Hepatic stellate cell (primary cell): Measurements from ENCODE around the gene RTBDN.

Experiments
- DNase-seq: peaks from one replicate; pipeline ENCODE4 v3.0.0; 2011; ENCODE audit warnings: low spot score

The RTBDN gene

GRCh38 chr19:12834566-12834943 lies at the start of gene RTBDN:
Gene RTBDN, minus strand, starts transcription at chr19:12834579. Its CDS starts 4,600 bp downstream, at chr19:12829979.
- DNase-seq: no peak

- no peak for DNase-seq
Observed at GRCh38 chr19:12882589-12882988, 48.2 kb upstream of the RTBDN start.

DNA sequence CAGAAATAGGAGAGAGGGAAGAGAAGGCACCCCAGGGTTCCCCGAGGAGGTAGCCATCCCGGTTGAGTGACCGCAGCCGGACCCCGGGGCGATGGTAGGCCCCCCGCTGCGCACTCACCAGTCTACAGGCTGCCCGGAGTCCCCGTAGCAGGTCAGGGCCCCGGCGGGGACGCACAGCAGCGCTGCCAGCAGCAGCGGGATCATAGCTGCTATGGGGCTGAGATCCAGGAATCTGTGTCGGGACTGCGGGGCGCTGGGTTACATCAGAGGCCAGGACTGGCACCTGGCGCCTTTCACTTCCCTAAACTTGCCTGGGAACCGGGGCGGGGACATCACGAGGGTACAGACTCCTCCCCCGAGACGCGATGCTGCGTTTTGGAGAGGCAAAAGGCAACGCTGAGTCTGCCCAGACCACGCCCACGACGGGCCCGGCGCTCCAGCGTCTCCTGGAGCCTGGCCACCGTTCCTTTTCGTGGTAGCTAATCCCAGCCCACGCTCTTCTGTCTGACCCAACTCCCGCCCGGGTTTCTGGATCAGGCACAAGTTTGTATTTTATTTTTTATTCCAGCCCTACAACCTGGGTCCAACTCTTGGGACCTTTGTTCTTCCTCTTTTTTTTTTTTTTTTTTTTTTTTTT lies 46.9 kb upstream of the RTBDN start, which contains the start of gene DNASE2:
Gene DNASE2 (minus strand): TSS at position 278 of the 637 bp plus-strand sequence. CDS start 74 bp downstream, at position 204.
- peak; percentile 99 for DNase-seq

DNA sequence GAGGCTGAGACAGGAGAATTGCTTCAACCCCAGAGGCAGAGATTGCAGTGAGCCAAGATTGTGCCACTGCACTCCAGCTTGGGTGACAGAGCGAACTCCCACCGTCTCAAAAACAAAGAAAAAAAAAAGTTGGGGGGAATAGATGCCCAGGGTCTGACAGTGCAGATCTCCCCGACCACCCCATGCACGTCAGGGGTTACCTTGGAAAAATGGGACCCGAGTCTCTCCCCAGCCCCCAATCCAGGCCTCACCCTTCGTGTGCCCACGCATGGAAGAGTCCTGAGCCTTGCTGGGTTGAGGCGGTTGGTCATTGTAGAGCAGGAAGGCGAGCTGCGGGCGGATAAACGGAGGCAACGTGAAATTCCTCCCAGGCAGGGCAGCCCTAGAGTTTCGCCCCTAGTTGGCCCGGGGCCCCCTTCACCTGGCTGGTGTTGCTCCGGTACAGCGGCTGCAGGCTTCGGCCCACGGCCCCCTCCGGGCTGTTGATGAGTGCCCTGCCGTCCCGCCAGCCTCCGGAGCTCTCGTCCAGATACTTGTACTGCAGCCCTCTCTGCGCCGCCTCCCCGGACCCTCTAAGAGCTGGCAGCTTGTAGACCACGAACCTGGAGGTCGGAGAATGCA lies 46.3 kb upstream of the RTBDN start:
- peak; percentile 50 for DNase-seq

DNA sequence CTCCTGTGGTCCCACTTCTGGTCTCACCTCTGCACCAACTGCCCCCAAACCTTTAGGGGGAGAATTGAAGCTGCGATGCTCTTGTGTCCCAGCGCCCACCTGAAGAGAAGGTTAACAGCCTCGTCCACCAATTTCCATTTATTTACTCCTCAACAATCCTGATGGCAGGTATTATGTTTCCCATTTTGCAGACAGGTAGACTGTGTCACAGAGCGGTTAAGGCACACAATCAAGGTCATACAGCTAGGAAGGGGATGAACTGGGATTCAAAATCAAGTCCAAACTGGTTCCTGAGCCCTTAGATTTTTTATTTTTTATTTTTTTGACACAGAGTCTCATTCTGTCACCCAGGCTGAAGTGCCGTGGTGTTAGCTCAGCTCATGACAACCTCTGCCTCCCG lies 40.7 kb upstream of the RTBDN start:
- no peak for DNase-seq

DNA sequence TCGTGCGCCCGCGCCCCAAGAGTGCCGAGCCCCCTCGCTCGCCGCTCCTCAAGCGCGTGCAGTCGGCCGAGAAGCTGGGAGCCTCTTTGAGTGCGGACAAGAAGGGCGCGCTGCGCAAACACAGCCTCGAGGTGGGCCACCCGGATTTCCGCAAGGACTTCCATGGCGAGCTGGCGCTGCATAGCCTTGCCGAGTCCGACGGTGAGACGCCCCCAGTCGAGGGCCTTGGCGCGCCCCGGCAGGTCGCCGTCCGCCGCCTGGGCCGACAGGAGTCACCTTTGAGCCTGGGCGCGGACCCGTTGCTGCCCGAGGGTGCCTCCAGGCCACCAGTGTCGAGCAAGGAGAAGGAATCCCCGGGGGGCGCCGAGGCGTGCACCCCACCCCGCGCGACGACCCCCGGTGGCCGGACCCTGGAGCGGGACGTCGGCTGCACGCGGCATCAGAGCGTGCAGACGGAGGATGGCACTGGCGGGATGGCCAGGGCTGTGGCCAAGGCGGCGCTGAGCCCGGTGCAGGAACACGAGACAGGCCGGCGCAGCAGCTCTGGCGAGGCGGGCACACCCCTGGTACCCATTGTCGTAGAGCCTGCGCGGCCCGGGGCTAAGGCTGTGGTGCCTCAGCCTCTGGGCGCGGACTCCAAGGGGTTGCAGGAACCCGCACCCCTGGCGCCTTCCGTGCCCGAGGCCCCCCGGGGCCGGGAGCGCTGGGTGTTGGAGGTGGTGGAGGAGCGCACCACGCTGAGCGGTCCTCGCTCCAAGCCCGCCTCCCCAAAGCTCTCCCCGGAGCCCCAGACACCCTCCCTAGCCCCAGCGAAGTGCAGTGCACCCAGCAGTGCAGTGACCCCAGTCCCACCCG lies 39.7 kb upstream of the RTBDN start:
- DNase-seq: no peak

DNA sequence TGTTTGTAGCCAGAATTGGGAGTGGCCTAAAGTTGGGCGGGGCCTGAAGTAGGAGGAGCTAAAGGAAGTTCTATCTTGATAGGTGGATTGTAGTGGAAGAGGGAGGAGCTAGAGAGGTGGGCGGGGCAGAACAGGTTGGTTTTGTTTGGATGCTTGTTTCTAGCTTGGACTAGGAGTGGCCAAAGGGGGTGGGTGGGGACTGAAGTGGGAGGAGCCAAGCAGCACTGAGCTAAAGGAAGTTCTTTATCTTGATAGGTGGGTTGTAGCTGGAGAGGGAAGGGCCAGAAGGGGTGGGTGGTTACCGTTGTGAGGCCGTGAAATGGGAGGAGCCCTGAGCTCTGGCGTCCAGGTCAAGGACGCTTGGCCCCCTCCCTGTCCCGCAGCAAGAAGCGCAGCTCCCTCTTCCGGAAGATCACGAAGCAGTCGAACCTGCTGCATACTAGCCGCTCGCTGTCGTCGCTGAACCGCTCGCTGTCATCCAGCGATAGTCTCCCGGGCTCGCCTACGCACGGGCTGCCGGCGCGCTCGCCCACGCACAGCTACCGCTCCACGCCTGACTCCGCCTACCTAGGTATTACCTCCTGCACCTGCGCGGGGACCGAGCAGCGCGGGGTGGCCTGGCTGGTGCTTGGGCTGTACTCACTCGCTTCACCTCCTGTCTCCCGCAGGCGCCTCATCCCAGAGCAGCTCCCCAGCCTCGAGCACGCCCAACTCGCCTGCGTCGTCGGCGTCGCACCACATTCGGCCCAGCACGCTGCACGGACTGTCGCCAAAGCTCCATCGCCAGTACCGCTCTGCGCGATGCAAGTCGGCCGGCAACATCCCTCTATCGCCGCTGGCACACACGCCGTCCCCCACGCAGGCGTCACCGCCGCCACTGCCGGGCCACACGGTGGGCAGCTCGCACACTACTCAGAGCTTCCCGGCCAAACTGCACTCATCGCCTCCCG lies 38.8 kb upstream of the RTBDN start:
- peak; percentile 56 for DNase-seq

DNA sequence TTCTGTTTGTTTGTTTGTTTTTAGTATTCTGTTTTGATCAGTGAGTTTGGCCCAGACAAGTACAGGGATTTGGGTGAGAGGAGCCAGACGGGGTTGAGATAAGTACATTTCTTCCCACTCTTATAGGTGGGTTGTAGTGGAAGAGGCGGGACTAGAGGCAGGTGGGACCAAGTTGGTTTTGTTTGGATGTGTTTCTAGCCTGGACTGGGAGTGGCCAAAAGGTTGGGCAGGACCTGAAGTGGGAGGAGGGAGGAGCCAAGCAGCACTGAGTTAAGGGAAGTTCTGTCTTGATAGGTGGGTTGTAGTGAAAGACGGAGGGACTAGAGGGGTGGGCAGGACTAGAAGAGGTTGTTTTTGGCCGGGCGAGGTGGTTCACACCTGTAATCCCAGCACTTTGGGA lies 37.9 kb upstream of the RTBDN start:
- DNase-seq: no peak

DNA sequence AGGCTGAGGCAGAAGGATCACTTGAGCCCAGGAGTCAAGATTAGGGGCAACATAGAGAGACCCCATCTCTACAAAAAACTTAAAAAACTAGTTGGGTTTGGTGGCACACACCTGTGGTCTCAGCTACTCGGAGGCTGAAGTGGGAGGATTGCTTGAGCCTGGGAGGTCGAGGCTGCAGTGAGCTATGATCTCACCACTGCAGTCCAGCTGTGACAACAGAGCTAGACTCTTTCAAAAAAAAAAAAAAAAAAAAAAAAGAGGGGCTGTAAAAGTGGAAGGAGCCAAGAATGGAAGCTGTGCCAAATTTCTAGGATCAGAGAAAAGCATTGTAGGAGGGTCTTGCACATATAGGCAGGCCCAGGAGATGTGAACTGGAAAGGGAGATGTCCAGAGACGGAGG lies 37.3 kb upstream of the RTBDN start:
- no peak for DNase-seq

- DNase-seq: peak; percentile 52
Observed at GRCh38 chr19:12868540-12869112, 34.2 kb upstream of the RTBDN start.

DNA sequence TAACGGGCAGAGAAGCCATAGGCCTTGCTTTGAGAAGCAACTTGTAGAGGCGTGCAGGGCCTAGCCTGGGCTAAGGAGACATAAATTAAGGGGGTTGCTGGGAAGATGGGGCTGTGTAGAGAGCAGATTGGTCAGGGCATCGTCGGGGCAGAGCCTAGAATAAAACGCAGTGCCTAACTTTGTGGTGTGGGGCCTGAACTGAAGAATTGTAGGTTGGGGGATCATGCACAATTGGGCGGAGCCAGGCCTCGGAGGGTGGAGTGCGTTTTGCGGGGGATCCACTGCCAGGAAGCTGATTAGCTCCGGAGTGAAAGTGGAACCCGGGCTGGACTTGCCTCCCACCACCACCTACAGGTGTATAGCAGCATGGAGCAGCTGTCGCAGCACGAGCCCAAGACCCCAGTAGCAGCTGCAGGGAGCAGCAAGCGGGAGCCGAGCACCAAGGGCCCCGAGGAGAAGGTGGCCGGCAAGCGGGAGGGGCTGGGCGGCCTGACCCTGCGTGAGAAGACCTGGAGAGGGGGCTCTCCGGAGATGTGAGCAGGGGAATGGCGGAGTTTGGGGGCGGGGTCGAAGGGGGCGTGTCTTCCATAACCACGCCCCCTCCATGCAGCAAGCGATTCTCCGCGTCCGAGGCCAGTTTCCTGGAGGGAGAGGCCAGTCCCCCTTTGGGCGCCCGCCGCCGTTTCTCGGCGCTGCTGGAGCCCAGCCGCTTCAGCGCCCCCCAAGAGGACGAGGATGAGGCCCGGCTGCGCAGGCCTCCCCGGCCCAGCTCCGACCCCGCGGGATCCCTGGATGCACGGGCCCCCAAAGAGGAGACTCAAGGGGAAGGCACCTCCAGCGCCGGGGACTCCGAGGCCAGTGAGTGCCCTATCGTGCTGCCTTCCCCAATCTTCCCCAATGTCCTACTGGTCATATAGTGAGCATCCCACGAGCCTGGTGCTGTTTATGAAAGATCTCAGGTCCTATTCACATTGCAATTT lies 33.0 kb upstream of the RTBDN start:
- DNase-seq: peak; percentile 87

- DNase-seq: no peak
Observed at GRCh38 chr19:12866416-12867119, 32.2 kb upstream of the RTBDN start.

GRCh38 chr19:12865746-12866415 lies 31.5 kb upstream of the RTBDN start:
- DNase-seq: no peak

DNA sequence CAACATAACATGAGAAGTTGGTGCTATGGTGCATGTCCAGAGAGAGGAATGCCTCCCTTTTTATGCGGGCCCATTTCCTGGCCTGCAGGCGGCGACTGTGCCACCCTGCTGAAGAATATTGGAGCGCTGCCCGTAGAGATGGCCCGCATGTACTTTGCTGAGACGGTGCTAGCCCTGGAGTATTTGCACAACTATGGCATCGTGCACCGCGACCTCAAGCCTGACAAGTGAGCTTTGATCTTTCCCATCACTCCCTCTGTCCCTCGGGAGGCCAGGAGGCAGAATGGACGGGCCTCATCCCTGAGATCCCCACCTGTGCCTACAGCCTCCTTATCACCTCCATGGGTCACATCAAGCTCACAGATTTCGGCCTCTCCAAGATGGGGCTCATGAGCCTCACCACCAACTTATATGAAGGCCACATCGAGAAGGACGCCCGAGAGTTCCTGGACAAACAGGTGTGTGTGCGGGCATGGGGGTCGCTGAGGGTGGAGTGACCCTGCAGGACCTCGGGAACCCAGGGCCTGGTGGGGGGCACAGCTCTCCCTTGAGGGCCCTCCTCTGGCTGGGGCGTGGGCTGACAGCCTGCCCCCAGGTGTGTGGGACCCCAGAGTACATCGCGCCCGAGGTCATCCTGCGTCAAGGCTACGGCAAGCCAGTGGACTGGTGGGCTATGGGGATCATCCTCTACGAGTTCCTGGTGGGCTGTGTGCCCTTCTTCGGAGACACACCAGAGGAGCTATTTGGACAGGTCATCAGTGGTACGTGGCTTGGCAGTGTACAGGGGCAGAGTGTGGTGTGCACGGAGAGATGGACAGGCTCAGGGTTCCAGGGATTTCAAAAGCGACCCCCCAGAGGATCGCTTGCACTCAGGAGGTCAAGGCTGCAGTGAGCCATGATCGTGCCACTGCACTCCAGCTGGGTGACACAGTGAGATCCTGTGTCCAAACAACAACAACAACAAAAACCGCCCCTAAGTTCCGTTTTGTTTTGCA lies 30.6 kb upstream of the RTBDN start:
- DNase-seq: no peak

GRCh38 chr19:12864143-12864542 lies 29.8 kb upstream of the RTBDN start:
- no peak for DNase-seq

DNA sequence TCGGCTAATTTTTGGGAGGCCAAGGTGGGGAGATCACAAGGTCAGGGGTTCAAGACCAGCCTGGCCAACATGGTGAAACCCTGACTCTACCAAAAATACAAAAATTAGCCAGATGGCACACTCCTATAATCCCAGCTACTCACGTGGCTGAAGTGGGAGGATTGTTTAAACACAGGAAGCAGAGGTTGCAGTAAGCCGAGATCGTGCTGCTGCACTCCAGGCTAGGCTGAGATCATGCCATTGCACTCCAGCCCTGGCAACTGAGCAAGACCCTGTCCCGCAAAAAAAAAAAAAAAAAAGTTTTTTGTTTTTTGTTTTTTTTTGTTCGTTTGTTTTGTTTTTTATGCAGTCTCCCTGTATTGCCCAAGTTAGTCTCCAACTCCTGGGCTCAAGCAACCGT lies 25.2 kb upstream of the RTBDN start:
- DNase-seq: no peak

GRCh38 chr19:12858041-12858928 lies 23.9 kb upstream of the RTBDN start:
- DNase-seq: no peak
